Measurements from ENCODE around the gene KCTD3. TPM values are rescaled to one million over a fixed set of nuclear protein-coding genes. Genes with fewer than 3 reads are reported as not detected.
A peak's percentile ranks its signal among the peaks of the same experiment; 100 is the strongest.

KCTD3 gene
- total and polyA plus RNA-seq, 2 donors from 2014 or later, result 20.3 to 41.6 TPM

GRCh38 chr1:215607412-215607811, 40.3 kb downstream of the KCTD3 start:
- DNase-seq, result no peak
- H3K9ac ChIP-seq (ENCODE audit: low read length in 3 of 3), result no peak overlapping the region
- FAIRE-seq, result no peak
- TF ChIP-seq, protein P1, sequence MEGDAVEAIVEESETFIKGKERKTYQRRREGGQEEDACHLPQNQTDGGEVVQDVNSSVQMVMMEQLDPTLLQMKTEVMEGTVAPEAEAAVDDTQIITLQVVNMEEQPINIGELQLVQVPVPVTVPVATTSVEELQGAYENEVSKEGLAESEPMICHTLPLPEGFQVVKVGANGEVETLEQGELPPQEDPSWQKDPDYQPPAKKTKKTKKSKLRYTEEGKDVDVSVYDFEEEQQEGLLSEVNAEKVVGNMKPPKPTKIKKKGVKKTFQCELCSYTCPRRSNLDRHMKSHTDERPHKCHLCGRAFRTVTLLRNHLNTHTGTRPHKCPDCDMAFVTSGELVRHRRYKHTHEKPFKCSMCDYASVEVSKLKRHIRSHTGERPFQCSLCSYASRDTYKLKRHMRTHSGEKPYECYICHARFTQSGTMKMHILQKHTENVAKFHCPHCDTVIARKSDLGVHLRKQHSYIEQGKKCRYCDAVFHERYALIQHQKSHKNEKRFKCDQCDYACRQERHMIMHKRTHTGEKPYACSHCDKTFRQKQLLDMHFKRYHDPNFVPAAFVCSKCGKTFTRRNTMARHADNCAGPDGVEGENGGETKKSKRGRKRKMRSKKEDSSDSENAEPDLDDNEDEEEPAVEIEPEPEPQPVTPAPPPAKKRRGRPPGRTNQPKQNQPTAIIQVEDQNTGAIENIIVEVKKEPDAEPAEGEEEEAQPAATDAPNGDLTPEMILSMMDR (IDR thresholded peaks at IDR 0.05; ENCODE audit: borderline replicate concordance, extremely low read depth, insufficient read depth), result no peak
- intact Hi-C loops (cut with DNase I), result no loop called here
- H3K27ac ChIP-seq (ENCODE audit: low read depth in 2 of 2, low read length in 2 of 2), result no peak overlapping the region
- no peaks in the 10 kb centered on the region for H3K27me3 ChIP-seq (ENCODE audit: control insufficient read depth, insufficient read depth, low read length)
- no peaks in the 10 kb centered on the region for H3K9me3 ChIP-seq (ENCODE audit: control insufficient read depth in 2 of 3, insufficient read depth in 1 of 3, low read length in 3 of 3)
- peaks cover 2 to 8% (median 6%) of the 10 kb centered on the region in 3 donors for H3K36me3 ChIP-seq (ENCODE audit: control insufficient read depth in 2 of 3, insufficient read depth in 3 of 3, low read length in 3 of 3)
- H3K4me1 ChIP-seq (ENCODE audit: control insufficient read depth in 2 of 3, insufficient read depth in 2 of 3, low read depth in 1 of 3, low read length in 3 of 3), result no peaks in the 10 kb centered on the region
- no peak overlapping the region for H3K4me3 ChIP-seq (ENCODE audit: low read length in 3 of 3)

DNA sequence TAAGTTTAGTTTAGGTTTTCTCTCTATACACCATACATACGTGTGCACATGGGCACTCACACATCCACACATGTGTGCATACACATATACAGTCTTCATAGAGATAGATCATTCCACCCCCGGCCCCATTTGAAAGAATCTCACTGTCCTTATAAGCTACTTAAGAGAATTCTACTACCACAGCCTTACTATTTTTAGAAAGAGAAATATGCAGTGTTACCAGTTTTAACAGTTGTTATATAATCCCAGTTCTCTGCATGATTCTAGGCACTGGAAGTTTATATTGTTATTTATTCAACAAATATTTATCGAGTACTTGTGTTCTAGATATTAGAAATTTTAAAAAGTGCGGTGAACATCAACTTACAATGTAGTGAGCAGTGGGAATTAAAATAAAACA, 41.5 kb downstream of the KCTD3 start:
- TF ChIP-seq, protein P1 (IDR thresholded peaks at IDR 0.05; ENCODE audit: borderline replicate concordance, extremely low read depth, insufficient read depth), result no peak
- no peaks in the 10 kb centered on the region for H3K27me3 ChIP-seq (ENCODE audit: control insufficient read depth, insufficient read depth, low read length)
- H3K9ac ChIP-seq (ENCODE audit: low read length in 3 of 3), result no peak overlapping the region
- H3K27ac ChIP-seq (ENCODE audit: low read depth in 2 of 2, low read length in 2 of 2), result no peak overlapping the region
- no peak for FAIRE-seq
- no peak for DNase-seq
- H3K36me3 ChIP-seq (ENCODE audit: control insufficient read depth in 2 of 3, insufficient read depth in 3 of 3, low read length in 3 of 3), result peaks cover 6 to 8% (median 7%) of the 10 kb centered on the region in 3 donors
- intact Hi-C loops (cut with DNase I), result no loop called here
- peaks cover 0 to 4% (median 0%) of the 10 kb centered on the region in 3 donors for H3K9me3 ChIP-seq (ENCODE audit: control insufficient read depth in 2 of 3, insufficient read depth in 1 of 3, low read length in 3 of 3)
- H3K4me3 ChIP-seq (ENCODE audit: low read length in 3 of 3), result no peak overlapping the region
- H3K4me1 ChIP-seq (ENCODE audit: control insufficient read depth in 2 of 3, insufficient read depth in 2 of 3, low read depth in 1 of 3, low read length in 3 of 3), result no peaks in the 10 kb centered on the region

- DNase-seq (no peak), FAIRE-seq (peak; percentile 15)
- Histone ChIP-seq H3K27ac (ENCODE audit: low read depth in 2 of 2, low read length in 2 of 2) (no peak overlapping the region), H3K9me3 (ENCODE audit: control insufficient read depth in 2 of 3, insufficient read depth in 1 of 3, low read length in 3 of 3) (peaks cover 0 to 5% (median 0%) of the 10 kb centered on the region in 3 donors), H3K27me3 (ENCODE audit: control insufficient read depth, insufficient read depth, low read length) (no peaks in the 10 kb centered on the region), H3K4me1 (ENCODE audit: control insufficient read depth in 2 of 3, insufficient read depth in 2 of 3, low read depth in 1 of 3, low read length in 3 of 3) (no peaks in the 10 kb centered on the region), H3K4me3 (ENCODE audit: low read length in 3 of 3) (no peak overlapping the region), H3K9ac (ENCODE audit: low read length in 3 of 3) (no peak overlapping the region), H3K36me3 (ENCODE audit: control insufficient read depth in 2 of 3, insufficient read depth in 3 of 3, low read length in 3 of 3) (peaks cover 0 to 9% (median 4%) of the 10 kb centered on the region in 3 donors)
- TF ChIP-seq, protein P1 (IDR thresholded peaks at IDR 0.05; ENCODE audit: borderline replicate concordance, extremely low read depth, insufficient read depth), result no peak
- intact Hi-C loops (cut with DNase I), result no loop called here
Observed at GRCh38 chr1:215612391-215612790, 45.3 kb downstream of the KCTD3 start.

DNA sequence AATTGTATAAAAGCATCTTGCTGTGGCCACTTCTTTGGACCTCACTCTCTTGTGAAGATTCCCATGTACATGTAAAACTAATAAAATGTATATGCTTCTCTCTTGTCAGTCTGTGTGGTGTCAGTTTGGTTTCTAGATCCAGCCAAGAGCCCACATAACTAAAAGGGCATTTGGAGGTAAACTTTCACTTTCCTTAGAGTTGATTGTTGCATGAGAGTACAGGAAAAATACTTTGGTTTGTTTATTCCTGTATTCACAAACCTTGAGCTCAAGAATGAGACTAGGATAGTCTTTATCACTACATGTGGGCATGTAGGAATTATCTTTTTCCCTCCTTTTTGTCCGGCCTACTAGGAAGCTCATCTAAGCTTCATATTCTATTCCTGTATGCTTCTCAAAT, 50.9 kb downstream of the KCTD3 start:
- no peak overlapping the region for H3K4me3 ChIP-seq (ENCODE audit: low read length in 3 of 3)
- DNase-seq (no peak), FAIRE-seq (no peak)
- peaks cover 0 to 5% (median 0%) of the 10 kb centered on the region in 3 donors for H3K9me3 ChIP-seq (ENCODE audit: control insufficient read depth in 2 of 3, insufficient read depth in 1 of 3, low read length in 3 of 3)
- H3K4me1 ChIP-seq (ENCODE audit: control insufficient read depth in 2 of 3, insufficient read depth in 2 of 3, low read depth in 1 of 3, low read length in 3 of 3), result no peaks in the 10 kb centered on the region
- peaks cover 6 to 14% (median 8%) of the 10 kb centered on the region in 3 donors for H3K36me3 ChIP-seq (ENCODE audit: control insufficient read depth in 2 of 3, insufficient read depth in 3 of 3, low read length in 3 of 3)
- no peaks in the 10 kb centered on the region for H3K27me3 ChIP-seq (ENCODE audit: control insufficient read depth, insufficient read depth, low read length)
- intact Hi-C loops (cut with DNase I), result no loop called here
- TF ChIP-seq, protein P1 (IDR thresholded peaks at IDR 0.05; ENCODE audit: borderline replicate concordance, extremely low read depth, insufficient read depth), result no peak
- H3K27ac ChIP-seq (ENCODE audit: low read depth in 2 of 2, low read length in 2 of 2), result no peak overlapping the region
- no peak overlapping the region for H3K9ac ChIP-seq (ENCODE audit: low read length in 3 of 3)

Measured in kidney (tissue), 14 donors.